Measurements from ENCODE around the gene ART3.
"Not testable (repeated sequence)": the region's sequence is repeated elsewhere in the genome, so short reads cannot be mapped to it uniquely, and the experiment has no call there.

Gene ART3

GRCh38 chr4:76074468-76074867, at the start of gene ART3:
ART3 (plus strand) TSS chr4:76074709; CDS start chr4:76075890, 1,181 bp downstream.
- no peak for DNase-seq

GRCh38 chr4:76028350-76028765, 46.2 kb upstream of the ART3 start:
- peak in 3 of 6 experiments; percentile 39 to 48 (median 47) for DNase-seq

GRCh38 chr4:76029300-76029699, 45.2 kb upstream of the ART3 start:
- no peak for DNase-seq

GRCh38 chr4:76035141-76035540, 39.4 kb upstream of the ART3 start:
- DNase-seq: no peak

- DNase-seq: no peak
Measured at GRCh38 chr4:76035799-76036380, 38.6 kb upstream of the ART3 start, which contains the start of gene CXCL11. CXCL11 (minus strand) TSS chr4:76036070; CDS start chr4:76035987, 83 bp downstream.

GRCh38 chr4:76036855-76037254, 37.7 kb upstream of the ART3 start:
- no peak for DNase-seq

- DNase-seq: not testable (repeated sequence)
Measured at GRCh38 chr4:76042241-76042998, 32.1 kb upstream of the ART3 start.

GRCh38 chr4:76043306-76043705, 31.2 kb upstream of the ART3 start:
- DNase-seq: not testable (repeated sequence)

GRCh38 chr4:76044686-76045085, 29.8 kb upstream of the ART3 start:
- DNase-seq: not testable (repeated sequence)

- not testable (repeated sequence) for DNase-seq
Measured at GRCh38 chr4:76049860-76050416, 24.6 kb upstream of the ART3 start.

- not testable (repeated sequence) for DNase-seq
Measured at GRCh38 chr4:76050560-76051050, 23.9 kb upstream of the ART3 start.

- no peak for DNase-seq
Measured at GRCh38 chr4:76053730-76054129, 20.8 kb upstream of the ART3 start.

- no peak for DNase-seq
Measured at GRCh38 chr4:76055016-76055415, 19.5 kb upstream of the ART3 start.

- DNase-seq: no peak
Measured at GRCh38 chr4:76055421-76055820, 19.1 kb upstream of the ART3 start.

GRCh38 chr4:76058302-76058701, 16.2 kb upstream of the ART3 start:
- DNase-seq: no peak

GRCh38 chr4:76058888-76059426, 15.6 kb upstream of the ART3 start:
- no peak for DNase-seq

- no peak for DNase-seq
Measured at GRCh38 chr4:76059750-76060149, 14.8 kb upstream of the ART3 start.

GRCh38 chr4:76060506-76060905, 14.0 kb upstream of the ART3 start:
- DNase-seq: no peak

GRCh38 chr4:76061421-76061820, 13.1 kb upstream of the ART3 start:
- no peak for DNase-seq

GRCh38 chr4:76061982-76062381, 12.5 kb upstream of the ART3 start:
- DNase-seq: no peak

GRCh38 chr4:76066546-76066945, 8.0 kb upstream of the ART3 start:
- DNase-seq: no peak

- DNase-seq: peak in 5 of 6 experiments; percentile 28 to 72 (median 51)
Measured at GRCh38 chr4:76067652-76068286, 6.7 kb upstream of the ART3 start.

- DNase-seq: no peak
Measured at GRCh38 chr4:76072760-76073159, 1.7 kb upstream of the ART3 start.

Data from stimulated activated naive CD4-positive, alpha-beta T cell (primary cell).